B cell (primary cell): ENCODE measurements around the gene B4GALT5. TPM values are rescaled to one million over a fixed set of nuclear protein-coding genes. Genes with fewer than 3 reads are reported as not detected.

Experiments used
- ATAC-seq: fragments of 200-7000 bp; cut with Tn5 transposase; one replicate; pipeline ENCODE4 v1.10.0; 2021; ENCODE audit warnings: low read depth, mild to moderate bottlenecking, moderate number of reproducible peaks, moderate library complexity
- CTCF ChIA-PET: fragments of 350-600 bp; sonication (Branson Sonifier 250); formaldehyde crosslinking; loops from one replicate; lab custom pipeline; 2021; ENCODE audit warnings: antibody characterized with exemption, inconsistent platforms; lab: Charles Lee
- POLR2A ChIA-PET: fragments of 350-600 bp; sonication (Branson Sonifier 250); formaldehyde crosslinking; loops from one replicate; lab custom pipeline; 2021; ENCODE audit warnings: antibody characterized with exemption; lab: Charles Lee
- DNase-seq: peaks from one replicate; pipeline ENCODE4 v3.0.0; 2013
- H2AFZ ChIP-seq: 2 replicates; pipeline ENCODE4 v1.6.1; 2012; ENCODE audit warnings: mild to moderate bottlenecking, low read depth, low read length; ENCODE audit not compliant: insufficient read depth, poor library complexity, severe bottlenecking
- H3K27ac ChIP-seq, 2 donors: 1 replicate in 1 of 2; 2 replicates in 1 of 2; pipeline ENCODE4 v1.5.1; 2012 to 2013; ENCODE audit warnings: low read length in 2 of 2, mild to moderate bottlenecking in 2 of 2, moderate library complexity in 1 of 2
- H3K27me3 ChIP-seq, 4 experiments: fragments of 200-600 bp in 1 of 4; sonication (generic) in 1 of 4; replicated peaks in 1 of 4; 1 replicate in 2 of 4; 2 replicates in 2 of 4; pipeline versions ENCODE4 v1.6.1 to v1.7.0; 2013 to 2016; ENCODE audit warnings: low read length in 3 of 4, mild to moderate bottlenecking in 2 of 4, mixed read lengths in 1 of 4, moderate library complexity in 1 of 4; ENCODE audit not compliant: insufficient read depth in 4 of 4, control insufficient read depth in 3 of 4; ENCODE audit errors: control extremely low read depth in 1 of 4
- H3K36me3 ChIP-seq, 2 experiments: replicated peaks in 1 of 2; 1 replicate in 1 of 2; 2 replicates in 1 of 2; pipeline versions ENCODE4 v1.6.1 to v1.7.1; 2013; ENCODE audit warnings: low read length in 1 of 2; ENCODE audit not compliant: insufficient read depth in 2 of 2, control insufficient read depth in 1 of 2; ENCODE audit errors: control extremely low read depth in 1 of 2, extremely low read depth in 1 of 2
- H3K4me1 ChIP-seq, 2 donors: fragments of 200-600 bp in 1 of 2; sonication (generic) in 1 of 2; 1 replicate in 1 of 2; 2 replicates in 1 of 2; pipeline versions ENCODE4 v1.5.1 to v1.6.1; 2013 to 2017; ENCODE audit warnings: low read length in 2 of 2; ENCODE audit not compliant: control insufficient read depth in 2 of 2, insufficient read depth in 2 of 2
- H3K4me2 ChIP-seq: replicated peaks from 2 replicates; pipeline ENCODE3; 2012; ENCODE audit warnings: mild to moderate bottlenecking, low read depth, low read length; ENCODE audit not compliant: poor library complexity, severe bottlenecking
- H3K4me3 ChIP-seq, 5 experiments: fragments of 200-600 bp in 1 of 5; sonication (generic) in 1 of 5; 1 replicate in 3 of 5; 2 replicates in 2 of 5; pipeline versions ENCODE4 v1.5.1 to v1.7.0; 2011 to 2016; ENCODE audit warnings: low read length in 4 of 5, mild to moderate bottlenecking in 4 of 5, low read depth in 2 of 5, control low read depth in 1 of 5, moderate library complexity in 1 of 5; ENCODE audit not compliant: insufficient read depth in 1 of 5; ENCODE audit errors: control extremely low read depth in 1 of 5, extremely low read depth in 1 of 5
- H3K79me2 ChIP-seq: fragments of 200-600 bp; sonication (generic); one replicate; pipeline ENCODE4 v1.6.0; 2016; ENCODE audit warnings: low read length; ENCODE audit not compliant: control insufficient read depth, insufficient read depth
- H3K9ac ChIP-seq: fragments of 200-600 bp; sonication (generic); 2 replicates; pipeline ENCODE4 v1.6.1; 2017; ENCODE audit warnings: mild to moderate bottlenecking, low read length, moderate library complexity
- H3K9me3 ChIP-seq, 3 donors: one replicate each; pipeline versions ENCODE4 v1.6.1 to v1.7.1; 2013; ENCODE audit warnings: low read length in 2 of 3; ENCODE audit not compliant: control insufficient read depth in 2 of 3, insufficient read depth in 1 of 3; ENCODE audit errors: control extremely low read depth in 1 of 3
- H4K20me1 ChIP-seq: 2 replicates; pipeline ENCODE4 v1.6.0; 2012; ENCODE audit warnings: mild to moderate bottlenecking, low read length; ENCODE audit not compliant: insufficient read depth, control insufficient read depth, poor library complexity, severe bottlenecking
- H3K27ac Mint-ChIP-seq: one replicate; pipeline ENCODE4 v1.8.0; 2021; ENCODE audit warnings: mixed read lengths
- H3K27me3 Mint-ChIP-seq: one replicate; pipeline ENCODE4 v1.8.0; 2021; ENCODE audit warnings: mixed read lengths
- H3K4me1 Mint-ChIP-seq: one replicate; pipeline ENCODE4 v1.8.0; 2021; ENCODE audit warnings: mixed read lengths
- H3K4me3 Mint-ChIP-seq: one replicate; pipeline ENCODE4 v1.8.0; 2021; ENCODE audit warnings: mixed read lengths
- H3K9me3 Mint-ChIP-seq: one replicate; pipeline ENCODE4 v1.8.0; 2022; ENCODE audit warnings: mixed read lengths; ENCODE audit not compliant: insufficient read depth
- EZH2 ChIP-seq: IDR thresholded peaks from 2 replicates; pipeline ENCODE4 v1.6.1; 2012; ENCODE audit warnings: borderline replicate concordance, low read depth, mild to moderate bottlenecking, moderate library complexity, low read length; ENCODE audit not compliant: insufficient read depth, poor library complexity, severe bottlenecking
- WGBS: methylation state at CpG from one replicate; pipeline ENCODE4 v1.1.5; 2013; ENCODE audit warnings: missing lambda C conversion rate; ENCODE audit not compliant: insufficient coverage; 5-methylcytosine and 5-hydroxymethylcytosine counted together
- intact Hi-C: fragments of 100-400 bp; cut with micrococcal nuclease; formaldehyde crosslinking; loops from one replicate; pipeline ENCODE4 v1.10.0; 2022
- polyA plus RNA-seq: library from polyadenylated mRNA; depleted of rRNA; stranded (reverse); fragments of >200 nt; gene quantifications from 2 replicates; pipeline ENCODE4 v1.2.3, GENCODE V29; 2012
- total RNA-seq, 2 donors: library from RNA; stranded (reverse); fragments of 120-200 nt in 1 of 2; gene quantifications; 1 replicate in 1 of 2; 2 replicates in 1 of 2; pipeline versions ENCODE4 v1.2.3 to v1.2.4, GENCODE V29; 2013 to 2022
- TF ChIP-seq, protein P1 (sequence below): fragments of 200-600 bp; IDR thresholded peaks from one replicate; pipeline ENCODE4 v1.8.0; 2022; ENCODE audit warnings: antibody characterized with exemption, mild to moderate bottlenecking

Gene B4GALT5
- total and polyA plus RNA-seq, 2 donors (not counting 1 experiment from before 2014, with no cell fraction given) = 3.4 to 7.3 TPM

DNA sequence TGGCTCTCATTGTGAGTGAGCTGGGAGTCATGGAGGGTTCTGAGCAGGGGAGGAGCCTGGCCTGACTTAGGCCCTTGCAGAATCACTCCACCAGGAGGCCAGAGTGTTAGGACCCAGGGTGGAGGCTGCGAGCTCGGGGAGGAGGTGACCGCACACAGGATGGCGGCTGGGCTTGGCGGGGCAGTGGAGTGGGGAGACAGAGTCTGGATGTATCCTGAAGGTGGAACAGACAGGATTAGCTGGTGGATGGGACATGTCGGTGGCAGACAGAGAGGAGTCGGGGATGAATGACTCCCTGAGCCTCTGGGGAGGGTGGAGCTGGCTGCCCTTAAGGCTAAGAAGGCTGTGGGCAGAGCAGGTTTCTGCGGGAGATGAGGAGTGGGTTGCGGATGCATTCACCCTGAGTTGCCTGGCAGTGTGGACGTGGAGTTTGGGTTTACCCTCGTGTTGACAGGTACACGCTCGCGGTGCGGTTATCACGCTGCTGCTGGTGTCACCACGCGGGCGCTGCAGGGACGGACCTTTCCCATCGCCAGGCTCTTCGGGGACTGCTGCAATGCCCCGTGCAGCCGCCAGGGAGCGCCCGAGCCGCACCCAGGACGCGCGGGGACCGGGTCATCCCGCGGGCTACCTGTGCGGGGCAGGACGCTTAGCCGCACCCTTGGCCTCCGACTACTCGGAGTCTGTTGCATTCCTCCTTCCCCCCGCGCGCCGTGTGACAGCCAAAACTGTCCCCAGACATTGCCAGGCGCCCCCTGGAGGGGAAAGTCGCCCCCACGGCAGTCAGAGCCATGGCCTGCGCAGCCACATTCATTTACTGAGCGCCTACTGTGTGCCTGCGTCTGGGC lies 102.8 kb downstream of the B4GALT5 start:
- no peaks in the 10 kb centered on the region for H3K9me3 ChIP-seq
- ATAC-seq = peak; percentile 88
- CTCF ChIA-PET = interaction anchor here (0.7 to 12.2 kb wide), 32 partner anchors 11 to 1786 kb away, joined by 3 to 241 read pairs (median 4); partner anchors contain the start of gene SLC9A8
- peak overlapping the region; percentile 73 for H3K4me2 ChIP-seq
- H3K27ac ChIP-seq = peak overlapping the region in 1 of 2 donors; percentile 6
- no peaks in the 10 kb centered on the region for H3K79me2 ChIP-seq
- POLR2A ChIA-PET = no interaction called here
- intact Hi-C loops = loop anchor here (1.0 to 5.0 kb wide), 4 partner anchors 101 to 317 kb away; partner anchors contain the start of gene B4GALT5
- Mint-ChIP-seq H3K4me3 (peak overlapping the region; percentile 67), H3K27ac (no peak overlapping the region), H3K4me1 (peaks cover 18% of the 10 kb centered on the region), H3K27me3 (peaks cover 14% of the 10 kb centered on the region), H3K9me3 (no peaks in the 10 kb centered on the region)
- peak; percentile 84 for DNase-seq
- no peaks in the 10 kb centered on the region for H4K20me1 ChIP-seq
- TF ChIP-seq EZH2 = no peak
- TF ChIP-seq, protein P1, sequence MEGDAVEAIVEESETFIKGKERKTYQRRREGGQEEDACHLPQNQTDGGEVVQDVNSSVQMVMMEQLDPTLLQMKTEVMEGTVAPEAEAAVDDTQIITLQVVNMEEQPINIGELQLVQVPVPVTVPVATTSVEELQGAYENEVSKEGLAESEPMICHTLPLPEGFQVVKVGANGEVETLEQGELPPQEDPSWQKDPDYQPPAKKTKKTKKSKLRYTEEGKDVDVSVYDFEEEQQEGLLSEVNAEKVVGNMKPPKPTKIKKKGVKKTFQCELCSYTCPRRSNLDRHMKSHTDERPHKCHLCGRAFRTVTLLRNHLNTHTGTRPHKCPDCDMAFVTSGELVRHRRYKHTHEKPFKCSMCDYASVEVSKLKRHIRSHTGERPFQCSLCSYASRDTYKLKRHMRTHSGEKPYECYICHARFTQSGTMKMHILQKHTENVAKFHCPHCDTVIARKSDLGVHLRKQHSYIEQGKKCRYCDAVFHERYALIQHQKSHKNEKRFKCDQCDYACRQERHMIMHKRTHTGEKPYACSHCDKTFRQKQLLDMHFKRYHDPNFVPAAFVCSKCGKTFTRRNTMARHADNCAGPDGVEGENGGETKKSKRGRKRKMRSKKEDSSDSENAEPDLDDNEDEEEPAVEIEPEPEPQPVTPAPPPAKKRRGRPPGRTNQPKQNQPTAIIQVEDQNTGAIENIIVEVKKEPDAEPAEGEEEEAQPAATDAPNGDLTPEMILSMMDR = peak; percentile 100
- H2AFZ ChIP-seq = peak overlapping the region; percentile 52
- H3K9ac ChIP-seq = peak overlapping the region; percentile 34
- H3K36me3 ChIP-seq = no peaks in the 10 kb centered on the region
- peaks cover 0 to 29% (median 8%) of the 10 kb centered on the region in 4 experiments for H3K27me3 ChIP-seq
- peak overlapping the region in 2 of 5 experiments; percentile 15 for H3K4me3 ChIP-seq
- whole genome bisulfite sequencing = 15% methylated on average over 48 of the region's 48 CpGs
- peaks cover 14 to 20% of the 10 kb centered on the region in 2 donors for H3K4me1 ChIP-seq
